ENCODE results near the gene LIN9. TPM values are rescaled to one million over a fixed set of nuclear protein-coding genes. Genes with fewer than 3 reads are reported as not detected.

Gene LIN9
- total and polyA plus RNA-seq, 2 of the 8 experiments (the other 6 are each of a cell fraction or from before 2014, with no cell fraction given), result 5.6 to 12.6 TPM

- Histone ChIP-seq H3K79me1 (ENCODE audit: low read depth, low read length) (peaks cover 6% of the 10 kb centered on the region; the same call in 1 of the 2 replicates), H3K4me1 (replicated peaks in 1 of 4; ENCODE audit: control insufficient read depth in 3 of 4, insufficient read depth in 4 of 4, low read length in 3 of 4) (peaks cover 0 to 4% (median 3%) of the 10 kb centered on the region in 4 experiments; a peak in 3 of 7 replicates), H3K27me3 (replicated peaks in 1 of 4; ENCODE audit: control insufficient read depth in 3 of 4, extremely low read depth in 1 of 4, insufficient read depth in 3 of 4, low read length in 3 of 4) (no peaks in the 10 kb centered on the region), H2BK15ac (ENCODE audit: low read length) (no peak overlapping the region), H2BK12ac (ENCODE audit: low read depth, low read length) (no peak overlapping the region), H4K5ac (ENCODE audit: insufficient read length, low read depth, low read length) (no peak overlapping the region), H3K9me3 (ENCODE audit: insufficient read depth in 2 of 2, low read depth in 1 of 2, low read length in 1 of 2) (no peaks in the 10 kb centered on the region), H2AK5ac (ENCODE audit: low read depth, low read length) (no peak overlapping the region), H3K23me2 (ENCODE audit: low read depth, low read length) (no peaks in the 10 kb centered on the region; the same call in 1 of the 2 replicates), H3K36me3 (ENCODE audit: control insufficient read depth in 2 of 4, insufficient read depth in 4 of 4, low read length in 3 of 4) (peaks cover 0 to 11% (median 0%) of the 10 kb centered on the region in 4 experiments; a peak in 2 of 8 replicates), H3K18ac (ENCODE audit: extremely low read depth, low read length) (no peak overlapping the region), H2BK20ac (ENCODE audit: low read length) (no peak overlapping the region), H2BK120ac (replicated peaks; ENCODE audit: low read depth, low read length) (no peak overlapping the region), H3K14ac (ENCODE audit: insufficient read length) (no peak overlapping the region), H3K27ac (ENCODE audit: low read depth, low read length) (no peak overlapping the region), H3K23ac (ENCODE audit: insufficient read length) (no peak overlapping the region), H4K20me1 (replicated peaks in 1 of 2; ENCODE audit: control insufficient read depth in 1 of 2, insufficient read depth in 2 of 2, low read length in 2 of 2) (peaks cover 0 to 2% of the 10 kb centered on the region in 2 experiments), H3K79me2 (ENCODE audit: control insufficient read depth in 1 of 2, insufficient read depth in 2 of 2, low read length in 2 of 2) (peaks cover 3 to 53% of the 10 kb centered on the region in 2 experiments; a peak in 3 of 4 replicates), H4K91ac (replicated peaks; ENCODE audit: insufficient read length, low read length) (no peak overlapping the region), H2BK5ac (ENCODE audit: low read depth, low read length) (no peak overlapping the region), H3K4ac (replicated peaks; ENCODE audit: insufficient read length, low read depth, low read length) (no peak overlapping the region), H2AFZ (ENCODE audit: low read length) (no peak overlapping the region), H3K9ac (replicated peaks in 1 of 4; ENCODE audit: extremely low read depth in 1 of 4, low read depth in 3 of 4, low read length in 3 of 4) (peak overlapping the region in 2 of 4 experiments; percentile 44 to 53; a peak in 4 of 7 replicates), H3K4me2 (ENCODE audit: insufficient read depth in 1 of 2, low read depth in 2 of 2, low read length in 2 of 2) (peak overlapping the region; percentile 79 to 82), H3K4me3 (ENCODE audit: extremely low read depth in 1 of 4, insufficient read depth in 2 of 4, low read depth in 3 of 4, low read length in 4 of 4) (peak overlapping the region; percentile 65 to 90 (median 79)), H3K56ac (replicated peaks; ENCODE audit: insufficient read length, low read depth, low read length) (no peak overlapping the region), H4K8ac (ENCODE audit: extremely low read depth, insufficient read depth, low read length) (no peak overlapping the region)
- POLR2A ChIA-PET (ENCODE audit: partially characterized antibody), result interaction anchor here (1.5 to 1.8 kb wide), 2 partner anchors 12 to 36 kb away, joined by 4 read pairs; no protein-coding TSS in a partner anchor
- CTCF ChIA-PET (ENCODE audit: partially characterized antibody), result interaction anchor here (0.6 to 3.1 kb wide), 9 partner anchors 9 to 1213 kb away, joined by 3 to 21 read pairs (median 4); no protein-coding TSS in a partner anchor
- DNase-seq (ENCODE audit: low read depth in 1 of 2, low spot score in 2 of 2) (no peak), FAIRE-seq (no peak)
- 66% methylated on average over 14 of the region's 14 CpGs; no CpG with 5 or more reads in 1 of the 2 experiments for WGBS, 2 experiments (ENCODE audit: extremely low coverage in 1 of 2, insufficient coverage in 1 of 2, insufficient read length in 1 of 2, insufficient replicate concordance in 2 of 2, low coverage in 1 of 2, low lambda C conversion rate in 2 of 2, missing lambda C conversion rate in 1 of 2)
- TF ChIP-seq FOSL1 (IDR thresholded peaks at IDR 0.05; ENCODE audit: insufficient read depth, low read depth, low read length), result no peak
- no peak for TF ChIP-seq CBX5 (IDR thresholded peaks at IDR 0.05; ENCODE audit: low read depth, low read length)
- TF ChIP-seq BCL11A (IDR thresholded peaks at IDR 0.05; ENCODE audit: low read depth in 2 of 2, low read length in 2 of 2), result no peak
- no peak for TF ChIP-seq CTBP2 (IDR thresholded peaks at IDR 0.05; ENCODE audit: borderline replicate concordance, insufficient read depth, insufficient read length, low read length)
- no peak for TF ChIP-seq ASH2L (IDR thresholded peaks at IDR 0.05; ENCODE audit: low read length)
- TF ChIP-seq RFX5 (IDR thresholded peaks at IDR 0.05; ENCODE audit: borderline replicate concordance, low read depth, low read length), result no peak
Observed at GRCh38 chr1:226185141-226186036, 123.6 kb downstream of the LIN9 start.

Data from H1 (cell line).